ENCODE results near the gene PREB.
"Not testable (repeated sequence)": the region's sequence is repeated elsewhere in the genome, so short reads cannot be mapped to it uniquely, and the experiment has no call there.

The PREB gene

GRCh38 chr2:27133905-27134780 lies at the start of gene PREB:
PREB (minus strand) TSS chr2:27134636; CDS start chr2:27134421, 215 bp downstream.
- DNase-seq (ENCODE audit: low read depth in 3 of 3): peak; percentile 97 to 98 (median 97)

- DNase-seq (ENCODE audit: low read depth in 3 of 3): no peak
Measured at GRCh38 chr2:27184115-27184514, 49.7 kb upstream of the PREB start.

DNA sequence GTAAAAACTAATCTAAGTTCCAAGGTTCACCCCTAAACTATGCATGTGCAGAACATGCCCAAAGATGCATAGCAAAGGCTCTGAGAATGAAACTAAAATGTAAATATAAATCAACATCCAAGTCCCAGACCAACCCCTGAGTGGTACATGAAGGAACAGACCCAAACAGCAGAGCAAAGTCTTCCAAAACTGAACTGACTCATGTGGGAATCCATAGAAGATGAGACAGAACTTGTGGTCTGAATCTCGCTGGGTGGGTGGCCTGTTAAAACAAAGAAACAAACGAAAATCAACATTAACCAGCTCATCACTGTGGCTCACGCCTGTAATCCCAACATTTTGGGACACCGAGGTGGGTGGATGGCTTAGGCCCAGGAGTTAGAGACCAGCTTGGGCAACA lies 47.9 kb upstream of the PREB start:
- no peak for DNase-seq (ENCODE audit: low read depth in 3 of 3)

DNA sequence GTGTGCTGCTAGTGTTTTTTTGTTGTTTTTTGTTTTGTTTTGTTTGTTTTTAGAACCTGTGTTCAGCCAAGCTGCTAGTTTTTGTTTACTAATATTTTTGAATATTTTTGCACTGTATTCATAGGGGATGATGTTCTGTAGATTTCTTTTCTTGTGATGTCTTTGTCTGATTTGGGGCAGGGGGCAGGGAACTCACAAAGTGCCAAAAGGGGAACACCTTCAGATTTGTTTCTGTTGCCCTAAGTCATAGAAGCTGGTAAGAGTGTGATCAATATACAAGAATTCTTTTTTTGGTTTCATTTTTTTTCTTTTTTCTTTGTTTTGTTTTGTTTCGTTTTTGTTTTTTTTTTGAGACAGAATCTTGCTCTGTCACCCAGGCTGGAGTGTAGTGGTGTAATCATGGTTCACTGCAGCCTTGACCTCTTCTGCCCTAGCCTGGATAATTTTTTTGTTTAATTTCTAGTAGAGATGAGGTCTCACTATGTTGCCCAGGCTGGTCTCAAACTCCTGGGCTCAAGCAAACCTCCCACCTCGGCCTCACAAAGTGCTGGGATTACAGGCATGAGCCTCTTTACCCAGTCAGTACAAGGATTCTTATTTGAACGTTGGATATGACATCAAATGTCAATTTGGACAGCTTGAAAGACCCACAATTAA lies 45.0 kb upstream of the PREB start:
- DNase-seq (ENCODE audit: low read depth in 3 of 3): no peak

DNA sequence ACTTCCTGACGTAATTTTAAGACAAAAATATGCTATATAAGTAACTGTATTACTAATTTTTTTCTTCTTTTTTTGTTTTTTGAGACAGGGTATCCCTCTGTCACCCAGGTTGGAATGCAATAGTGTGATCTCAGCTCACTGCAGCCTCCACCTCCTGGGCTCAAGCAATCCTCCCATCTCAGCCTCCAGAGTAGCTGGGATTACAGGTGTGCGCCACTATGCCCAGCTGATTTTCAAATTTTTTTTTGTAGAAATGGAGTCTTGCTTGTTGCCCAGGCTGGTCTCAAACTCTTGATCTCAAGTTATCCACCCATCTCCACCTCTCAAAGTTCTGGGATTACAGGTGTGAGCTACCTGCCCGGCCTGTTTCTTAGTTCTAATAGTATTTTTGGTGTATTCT lies 44.0 kb upstream of the PREB start:
- DNase-seq (ENCODE audit: low read depth in 3 of 3): no peak

GRCh38 chr2:27177441-27178351 lies 43.3 kb upstream of the PREB start:
- no peak for DNase-seq (ENCODE audit: low read depth in 3 of 3)

DNA sequence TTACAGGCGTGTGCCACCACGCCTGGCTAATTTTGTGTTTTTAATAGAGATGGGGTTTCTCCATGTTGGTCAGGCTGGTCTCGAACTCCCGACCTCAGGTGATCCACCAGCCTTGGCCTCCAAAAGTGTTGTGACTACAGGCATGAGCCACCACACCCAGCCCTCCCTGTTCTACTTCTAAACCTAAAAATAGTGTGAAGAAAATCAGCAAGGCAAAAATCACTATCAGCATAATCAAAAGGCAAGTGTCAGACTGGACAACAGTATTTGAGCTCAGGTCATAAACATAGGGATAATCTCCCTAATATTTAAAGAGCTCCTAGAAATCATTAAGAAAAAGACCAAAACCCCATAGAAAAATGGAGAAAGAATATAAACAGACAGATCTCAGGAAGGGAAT lies 41.3 kb upstream of the PREB start:
- not testable (repeated sequence) for DNase-seq (ENCODE audit: low read depth in 3 of 3)

- DNase-seq (ENCODE audit: low read depth in 3 of 3): no peak
Measured at GRCh38 chr2:27175330-27175729, 40.9 kb upstream of the PREB start.

DNA sequence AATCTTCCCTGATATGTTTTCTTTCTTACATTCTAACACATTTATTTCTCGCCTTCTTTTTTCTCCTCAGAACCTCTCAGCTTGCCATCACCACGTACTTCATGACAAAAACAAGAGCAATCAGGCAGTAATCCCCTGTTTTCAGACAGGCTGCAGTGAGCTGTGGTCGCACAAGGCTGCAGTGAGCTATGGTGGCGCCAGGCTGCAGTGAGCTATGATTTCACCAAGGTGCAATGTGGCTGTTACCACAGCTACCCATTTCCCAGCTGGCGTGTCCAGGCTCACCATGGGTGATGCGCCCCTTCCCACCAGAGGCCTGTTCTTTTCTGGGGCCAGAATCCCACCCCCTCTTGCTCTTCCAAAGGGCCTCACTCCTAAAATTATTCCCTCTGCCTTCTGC lies 40.2 kb upstream of the PREB start:
- no peak for DNase-seq (ENCODE audit: low read depth in 3 of 3)

DNA sequence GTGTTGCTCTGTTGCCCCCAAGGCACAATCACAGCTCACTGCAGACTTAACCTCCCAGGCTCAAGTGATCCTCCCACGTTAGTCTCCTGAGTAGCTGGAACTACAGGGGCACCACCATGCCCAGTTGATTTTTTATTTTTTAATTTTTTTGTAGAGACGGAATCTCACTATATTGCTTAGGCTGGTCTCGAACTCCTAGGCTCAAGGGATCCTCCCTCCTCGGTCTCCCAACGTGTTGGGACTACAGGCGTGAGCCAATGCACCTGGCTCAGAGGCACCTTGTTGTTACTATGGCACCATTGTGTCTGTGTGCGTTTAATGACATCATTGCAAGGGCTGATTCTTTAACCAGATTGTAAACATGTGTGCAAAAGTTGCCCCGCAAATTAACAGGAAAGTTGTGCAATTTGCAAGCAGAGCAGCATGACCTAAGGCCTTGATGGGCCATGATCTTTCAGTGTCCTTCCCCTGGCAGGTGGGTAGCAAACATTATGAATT lies 37.0 kb upstream of the PREB start:
- no peak for DNase-seq (ENCODE audit: low read depth in 3 of 3)

GRCh38 chr2:27170581-27171337 lies 36.3 kb upstream of the PREB start:
- DNase-seq (ENCODE audit: low read depth in 3 of 3): no peak

GRCh38 chr2:27164960-27165763 lies 30.7 kb upstream of the PREB start:
- no peak for DNase-seq (ENCODE audit: low read depth in 3 of 3)

DNA sequence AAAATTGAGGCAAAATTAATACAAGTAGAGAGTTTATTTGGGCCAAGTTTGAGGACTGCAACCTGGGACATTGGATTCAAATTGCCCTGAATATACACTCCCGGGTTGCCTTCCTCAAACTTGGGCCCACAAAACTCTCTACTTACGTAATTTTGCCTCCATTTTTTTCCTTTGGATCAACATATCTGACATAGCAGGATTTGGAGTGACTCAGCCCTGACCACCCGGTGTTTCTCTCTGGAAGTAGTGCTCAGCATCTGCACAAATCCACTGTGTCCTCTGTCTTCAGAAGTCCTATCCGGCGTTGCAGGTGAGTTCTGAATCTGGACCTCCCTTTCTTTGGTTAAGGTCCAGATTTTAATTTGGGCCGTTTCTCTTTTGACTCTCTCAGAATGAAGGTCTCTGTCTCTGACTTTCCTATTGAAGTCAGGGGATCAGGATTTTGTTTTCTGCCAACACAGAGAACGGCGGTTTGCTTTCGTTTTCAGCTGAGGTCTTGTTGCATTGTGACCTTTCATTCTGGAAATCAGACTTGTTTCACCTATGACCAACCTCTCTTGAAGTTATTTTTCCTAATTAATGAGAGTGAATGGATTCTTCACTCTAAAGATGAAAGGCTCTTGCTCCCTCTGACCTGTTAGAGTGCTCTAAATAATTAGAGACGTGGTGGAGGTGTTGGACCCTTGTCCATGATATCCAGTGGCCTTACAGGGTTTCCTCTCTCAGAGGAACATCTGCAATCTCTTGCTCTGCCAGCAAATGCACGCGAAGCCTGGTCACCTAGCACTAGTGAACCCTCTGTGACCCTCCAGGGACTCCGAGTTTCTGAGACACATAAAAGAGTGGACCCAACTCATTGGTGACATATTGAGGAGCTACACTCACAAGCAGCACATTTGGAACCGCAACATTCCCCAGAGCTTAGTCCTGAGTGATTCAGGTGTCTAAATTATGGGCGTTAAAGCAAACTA lies 28.0 kb upstream of the PREB start:
- no peak for DNase-seq (ENCODE audit: low read depth in 3 of 3)

GRCh38 chr2:27160191-27160590 lies 25.8 kb upstream of the PREB start:
- DNase-seq (ENCODE audit: low read depth in 3 of 3): no peak

DNA sequence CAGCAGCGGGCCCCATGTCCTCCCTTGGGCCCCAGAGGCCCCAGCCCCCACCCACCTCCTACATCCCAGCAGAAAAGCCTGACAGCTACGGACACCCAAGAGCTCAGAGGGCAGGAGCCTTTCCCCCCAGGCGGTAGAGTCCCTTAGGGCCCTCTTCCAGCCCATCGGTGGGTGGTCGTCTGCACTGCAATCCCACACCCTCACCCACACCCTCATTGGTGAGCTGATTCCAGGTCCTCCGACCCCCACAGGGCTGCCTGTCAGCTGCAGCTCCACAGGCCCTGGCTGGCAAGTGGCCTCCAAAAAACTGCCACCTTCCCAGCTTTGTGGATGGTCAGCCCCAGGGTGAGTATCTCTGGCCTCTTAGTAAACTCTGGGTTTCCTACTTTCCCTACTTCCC lies 24.8 kb upstream of the PREB start:
- no peak for DNase-seq (ENCODE audit: low read depth in 3 of 3)

- no peak for DNase-seq (ENCODE audit: low read depth in 3 of 3)
Measured at GRCh38 chr2:27158468-27158867, 24.0 kb upstream of the PREB start.

DNA sequence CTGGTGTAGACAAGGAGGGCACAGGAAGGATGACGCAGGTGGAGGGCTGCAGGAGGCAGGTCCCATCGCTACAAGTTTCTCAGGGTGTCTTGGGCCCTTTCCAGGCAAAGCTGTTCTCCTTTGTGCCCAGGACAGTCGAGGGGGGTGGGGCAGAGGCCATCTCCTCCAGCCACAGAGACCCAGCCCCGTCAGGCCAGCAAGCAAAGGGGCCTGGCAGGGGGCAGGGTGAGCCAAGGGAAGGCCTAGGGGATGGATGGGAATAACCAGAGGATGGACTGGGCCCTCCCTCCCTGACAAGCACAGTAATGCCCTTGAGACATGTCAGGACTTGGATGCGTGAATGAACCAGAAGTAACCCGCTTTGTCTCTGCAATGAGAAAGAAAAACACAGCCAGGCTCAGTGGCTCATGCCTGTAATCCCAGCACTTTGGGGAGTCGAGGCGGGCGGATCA lies 20.7 kb upstream of the PREB start:
- no peak for DNase-seq (ENCODE audit: low read depth in 3 of 3)

GRCh38 chr2:27154488-27154887 lies 20.1 kb upstream of the PREB start:
- DNase-seq (ENCODE audit: low read depth in 3 of 3): no peak

DNA sequence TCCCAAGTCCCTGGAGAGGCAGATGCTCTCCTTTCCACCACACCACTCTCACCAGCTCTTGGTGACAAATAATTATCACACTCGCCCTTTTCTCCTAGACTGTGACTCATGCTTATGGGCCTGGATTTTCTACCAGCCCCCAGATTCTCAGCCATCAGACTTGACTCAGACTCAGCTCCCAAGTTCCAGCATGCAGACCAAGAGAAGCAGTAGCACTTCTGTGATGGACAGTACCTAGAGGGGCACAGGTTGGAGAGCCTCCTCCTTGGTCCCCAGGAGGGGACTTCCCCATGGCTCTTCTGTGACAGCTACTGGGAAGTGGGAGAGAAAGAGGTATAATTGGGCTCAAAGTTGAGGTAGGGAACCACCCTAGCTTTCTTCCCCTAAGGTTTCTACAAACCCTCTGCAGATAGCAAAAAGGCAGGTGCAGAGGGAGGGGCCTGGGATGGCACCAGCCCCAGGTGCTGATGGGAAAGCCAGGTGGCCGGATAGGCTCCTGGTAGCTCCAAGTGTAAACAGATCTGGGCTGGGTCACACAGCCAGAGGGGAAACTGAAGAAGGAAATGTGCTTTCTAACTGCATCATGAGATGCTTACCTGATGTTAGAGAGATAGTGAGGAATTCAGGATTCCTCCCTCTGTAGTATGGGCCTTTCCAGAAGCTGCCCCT lies 18.5 kb upstream of the PREB start:
- DNase-seq (ENCODE audit: low read depth in 3 of 3): no peak

Measured in stimulated activated CD4-positive, alpha-beta T cell treated with anti-CD3 and anti-CD28 coated beads, TNF-alpha, amount 100 ng/mL, for 4 hours (primary cell).